Fibroblast of skin of left quadriceps (primary cell): ENCODE results near the gene CST3.
"Not testable (repeated sequence)": the region's sequence is repeated elsewhere in the genome, so short reads cannot be mapped to it uniquely, and the experiment has no call there.

Experiments used
- DNase-seq, 2 experiments: peaks; one replicate each; pipeline ENCODE4 v3.0.0-alpha.2; 2013; ENCODE audit warnings: low read depth in 2 of 2

The CST3 gene

DNA sequence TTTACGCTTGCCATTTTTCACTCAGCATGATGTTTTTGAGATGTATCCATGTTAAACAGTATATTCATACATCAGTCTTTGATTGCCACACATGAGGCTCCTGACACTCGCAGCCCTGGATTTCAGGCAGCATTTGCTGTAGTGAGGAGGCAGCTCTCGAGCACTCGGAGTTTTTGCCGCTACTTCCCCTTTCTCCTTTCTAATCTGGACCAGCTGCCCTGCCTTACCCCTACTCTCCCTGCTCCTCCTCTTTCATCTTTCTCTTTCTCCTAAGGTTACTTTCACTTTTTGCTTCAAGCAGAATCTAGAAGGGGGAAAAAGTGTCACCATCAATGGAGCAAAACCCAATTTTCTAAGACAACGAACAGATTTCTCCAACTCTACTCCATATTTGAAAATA is 5.9 kb upstream of the CST3 start:
- no peak for DNase-seq

- no peak for DNase-seq
These were observed 4.4 kb upstream of the CST3 start for GRCh38 chr20:23641936-23642751.

GRCh38 chr20:23640671-23641667 is 3.2 kb upstream of the CST3 start:
- DNase-seq, result no peak

GRCh38 chr20:23640018-23640601 is 2.4 kb upstream of the CST3 start:
- no peak for DNase-seq

DNA sequence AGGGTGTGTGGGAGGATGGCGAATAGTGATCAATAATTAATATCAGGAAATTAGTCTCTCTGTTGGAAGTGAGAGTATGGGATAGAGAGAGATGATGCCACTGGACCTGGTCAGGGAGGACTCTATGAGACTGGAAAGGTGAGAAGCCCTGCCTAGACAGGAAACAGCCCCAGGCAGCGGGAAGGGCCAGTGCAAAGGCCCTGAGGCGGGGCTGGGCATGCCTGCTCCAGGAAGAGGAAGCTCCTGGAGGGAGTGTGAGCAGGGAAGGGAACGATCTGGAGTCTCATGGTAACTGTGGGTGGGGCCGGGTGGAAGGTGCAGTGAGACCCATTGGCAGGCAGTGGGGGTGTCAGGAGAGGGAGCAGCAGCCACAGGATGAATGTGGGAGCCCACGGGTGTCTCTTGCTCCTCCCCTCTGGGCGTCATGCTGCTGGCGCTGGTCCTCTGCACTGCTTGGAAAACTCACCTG is 1.8 kb upstream of the CST3 start:
- DNase-seq, result no peak

DNA sequence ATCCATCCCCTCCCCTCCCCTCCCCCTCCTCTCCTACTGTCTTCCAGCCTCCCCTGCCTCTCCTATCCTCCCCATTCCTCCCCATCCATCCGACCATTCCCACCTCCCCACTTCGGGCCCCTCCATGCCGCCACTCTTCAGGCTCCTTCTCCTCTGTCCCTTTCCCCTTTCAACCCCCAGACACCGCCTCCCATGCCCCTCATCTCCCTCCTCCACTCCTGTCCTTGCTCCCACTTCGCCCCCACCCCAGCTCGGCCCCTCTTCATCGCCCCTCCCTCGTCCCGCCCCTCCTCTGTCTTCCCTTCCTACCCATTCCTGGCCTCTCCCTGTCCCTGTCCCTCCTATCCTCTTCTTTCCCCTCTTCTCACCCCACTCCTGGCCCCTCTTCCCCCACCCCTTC is 554 bp upstream of the CST3 start:
- DNase-seq, result no peak

DNA sequence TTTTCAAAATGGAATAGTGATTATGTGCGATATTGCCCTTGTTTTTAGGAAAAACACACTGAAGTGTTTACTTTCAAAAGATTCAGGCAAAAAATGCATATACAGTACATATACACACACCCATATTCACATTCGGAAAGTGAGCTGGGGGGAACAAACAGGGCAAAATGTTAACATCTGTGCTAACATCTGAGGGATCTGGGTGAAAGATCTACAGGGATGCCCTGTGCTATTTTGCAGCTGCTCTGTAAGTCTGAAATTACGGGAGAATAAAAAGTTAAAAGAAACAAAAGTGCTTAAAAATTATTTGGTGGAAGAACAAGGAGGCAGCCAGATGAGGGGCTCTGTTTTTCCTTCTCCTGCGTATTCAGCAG is 860 bp downstream of the CST3 start:
- DNase-seq, result no peak

- no peak for DNase-seq
These were observed 1.4 kb downstream of the CST3 start for GRCh38 chr20:23636182-23636907.

DNA sequence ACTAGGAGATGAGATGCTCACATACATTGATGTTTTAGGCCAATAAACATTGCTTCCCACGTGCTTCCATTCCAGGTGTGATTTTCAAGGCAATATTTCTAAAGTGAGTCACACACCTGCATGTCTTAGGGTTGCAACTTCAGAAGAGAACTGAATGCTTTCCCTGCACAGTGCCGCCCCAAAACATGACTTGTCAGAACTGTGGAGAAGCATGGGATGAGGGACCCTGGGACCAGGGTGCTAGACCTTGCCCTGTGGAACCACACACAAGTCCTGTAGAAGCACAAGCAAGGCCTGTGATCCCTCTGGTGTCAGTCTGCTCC is 2.0 kb downstream of the CST3 start:
- DNase-seq, result not testable (repeated sequence)

GRCh38 chr20:23634985-23635767 is 2.6 kb downstream of the CST3 start:
- DNase-seq, result no peak

- DNase-seq, result no peak
These were observed 3.5 kb downstream of the CST3 start for GRCh38 chr20:23634044-23634801.

GRCh38 chr20:23632711-23633573 is 4.8 kb downstream of the CST3 start:
- DNase-seq, result no peak

GRCh38 chr20:23631981-23632710 is 5.6 kb downstream of the CST3 start:
- DNase-seq, result no peak

DNA sequence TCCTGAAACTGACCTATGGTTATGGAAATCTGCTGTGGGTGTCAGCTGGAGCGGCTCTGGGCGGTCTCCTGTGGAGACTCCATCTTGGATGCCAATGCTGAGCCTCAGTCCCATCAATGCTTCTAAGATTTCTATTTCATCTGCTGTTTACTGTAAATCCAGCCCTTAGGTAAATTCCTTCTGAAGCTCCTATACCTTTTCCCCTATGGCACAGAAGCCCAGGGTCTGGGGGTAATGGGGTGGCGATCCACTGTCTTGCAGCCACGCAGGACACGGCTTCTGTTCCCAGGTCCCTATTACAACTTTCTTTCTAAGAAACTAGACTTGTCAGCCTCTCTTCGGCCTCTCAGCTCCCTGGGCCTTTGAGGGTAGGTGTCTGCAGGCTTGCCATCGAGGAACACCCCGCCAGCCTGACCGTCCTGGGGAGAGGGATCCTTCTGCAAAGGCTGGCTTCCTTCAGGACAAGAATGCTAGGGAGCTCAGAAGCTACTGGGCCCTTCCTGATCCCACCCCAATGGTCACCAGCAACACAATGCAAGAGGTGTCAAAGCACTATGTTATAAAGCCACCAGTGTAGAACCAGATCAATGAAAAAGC is 6.4 kb downstream of the CST3 start:
- DNase-seq, result no peak

- no peak for DNase-seq
These were observed 7.3 kb downstream of the CST3 start for GRCh38 chr20:23630392-23630849.

- DNase-seq, result no peak
These were observed 8.0 kb downstream of the CST3 start for GRCh38 chr20:23629542-23630391.

- DNase-seq, result no peak
These were observed 8.7 kb downstream of the CST3 start for GRCh38 chr20:23629017-23629541.
